ENCODE measurements around the gene SNTG2.

The SNTG2 gene

GRCh38 chr2:953975-954686 is 3.5 kb downstream of the SNTG2 start:
- no peak for DNase-seq

DNA sequence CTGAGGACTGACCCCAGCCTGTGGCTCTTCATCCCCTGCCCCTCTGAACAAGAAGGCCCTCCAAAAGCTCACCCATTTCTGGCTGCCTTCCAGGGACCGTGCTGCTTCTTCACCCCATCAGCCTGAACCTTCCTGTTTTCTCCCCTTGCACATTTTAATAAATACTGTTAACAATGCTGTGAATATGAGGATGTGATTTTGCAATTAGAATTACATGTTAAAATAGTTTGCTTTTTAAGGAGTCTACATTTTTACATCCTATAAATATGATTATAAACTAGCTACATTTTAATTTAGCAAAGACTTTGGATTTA is 4.0 kb downstream of the SNTG2 start:
- no peak for DNase-seq

DNA sequence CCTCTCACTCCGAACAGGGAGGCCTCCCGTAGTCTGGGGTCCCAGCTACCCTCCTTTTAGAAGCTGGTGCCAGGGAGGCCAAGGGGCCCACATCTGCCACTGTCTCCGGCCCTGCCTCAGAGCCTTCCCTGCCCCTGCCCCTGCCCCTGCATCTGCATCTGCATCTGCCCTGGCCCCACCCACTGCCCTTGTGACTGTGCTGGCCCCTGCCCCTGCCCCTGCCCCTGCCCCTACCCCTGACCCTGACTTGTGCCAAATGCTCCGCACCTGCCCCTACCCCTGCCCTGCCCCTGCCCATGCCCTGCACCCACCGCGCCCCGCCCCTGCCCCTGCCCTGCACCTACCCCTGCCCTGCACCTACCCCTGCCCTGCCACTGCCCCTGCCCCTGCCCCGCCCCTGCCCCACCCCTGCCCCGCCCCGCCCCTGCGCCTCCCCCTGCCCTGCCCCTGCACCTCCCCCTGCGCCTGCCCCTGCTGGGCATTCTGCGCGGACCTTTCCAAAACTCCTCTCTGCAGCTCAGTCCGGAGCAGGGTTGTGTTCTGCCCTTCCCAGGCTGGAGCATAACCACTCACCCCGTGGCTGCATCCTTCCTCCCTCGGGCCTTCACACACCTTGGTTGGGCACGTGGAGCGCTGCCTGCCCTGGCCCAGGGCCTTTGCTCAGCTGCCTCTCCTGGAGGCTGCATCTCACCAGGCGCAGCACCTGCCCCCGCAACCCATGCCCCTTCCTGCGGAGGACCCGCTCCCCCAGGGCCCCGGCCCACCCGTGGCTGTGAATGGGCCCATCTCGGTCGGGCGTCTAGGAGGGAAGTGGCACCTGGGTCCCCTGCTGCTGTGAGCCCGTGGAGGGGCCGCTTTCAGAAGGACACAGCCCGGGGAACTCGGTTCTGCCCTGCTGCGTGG is 5.4 kb downstream of the SNTG2 start:
- DNase-seq, result no peak

DNA sequence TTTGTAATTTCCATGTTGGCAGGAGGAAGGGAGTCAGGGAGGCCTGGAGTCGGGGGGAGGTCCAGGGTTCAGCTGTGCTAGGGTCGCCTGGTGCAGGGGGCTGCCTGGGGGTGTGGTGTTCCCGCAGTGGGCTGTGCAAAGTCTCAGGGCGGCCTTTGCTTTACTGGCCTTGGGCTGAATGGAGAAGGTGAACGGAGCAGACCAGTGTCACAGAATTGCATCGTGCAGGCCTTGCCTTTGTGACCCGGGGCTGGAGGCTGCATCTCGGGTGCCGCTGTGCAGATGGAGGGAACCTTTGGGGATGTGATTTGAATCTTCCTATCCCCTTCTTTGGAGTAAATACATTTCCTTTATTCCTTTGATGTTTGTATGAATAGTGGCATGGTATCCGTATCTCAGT is 8.8 kb downstream of the SNTG2 start:
- DNase-seq, result no peak

DNA sequence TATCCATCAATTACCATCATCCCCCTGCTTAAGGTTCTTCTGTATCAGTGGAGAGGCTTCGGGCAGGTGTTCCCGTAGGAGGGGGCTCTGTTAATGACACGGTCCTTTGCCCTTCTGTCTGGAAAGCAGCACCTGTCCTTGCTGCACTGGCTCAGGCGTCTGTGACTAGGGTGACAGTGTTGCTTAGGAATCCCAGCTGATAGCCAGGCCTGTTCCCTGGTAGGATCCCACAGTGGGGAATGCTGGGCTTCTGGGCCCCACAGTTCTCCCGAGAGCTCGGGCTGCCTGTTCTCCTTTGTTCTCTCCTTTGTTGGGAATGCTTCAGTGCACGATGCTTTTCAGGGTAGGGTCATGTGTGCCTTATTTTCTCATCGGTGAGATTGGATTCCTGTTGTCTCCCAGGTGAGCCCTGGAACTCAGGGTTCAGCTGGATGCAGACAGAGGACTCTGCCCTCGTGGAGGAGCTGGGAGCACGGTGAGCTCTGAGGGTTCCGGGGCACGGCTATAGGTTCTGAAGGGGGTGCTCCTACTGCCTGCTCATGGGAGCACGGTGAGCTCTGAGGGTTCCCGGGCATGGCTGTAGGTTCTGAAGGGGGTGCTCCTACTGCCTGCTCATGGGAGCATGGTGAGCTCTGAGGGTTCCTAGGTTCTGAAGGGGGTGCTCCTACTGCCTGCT is 9.6 kb downstream of the SNTG2 start:
- DNase-seq, result no peak

DNA sequence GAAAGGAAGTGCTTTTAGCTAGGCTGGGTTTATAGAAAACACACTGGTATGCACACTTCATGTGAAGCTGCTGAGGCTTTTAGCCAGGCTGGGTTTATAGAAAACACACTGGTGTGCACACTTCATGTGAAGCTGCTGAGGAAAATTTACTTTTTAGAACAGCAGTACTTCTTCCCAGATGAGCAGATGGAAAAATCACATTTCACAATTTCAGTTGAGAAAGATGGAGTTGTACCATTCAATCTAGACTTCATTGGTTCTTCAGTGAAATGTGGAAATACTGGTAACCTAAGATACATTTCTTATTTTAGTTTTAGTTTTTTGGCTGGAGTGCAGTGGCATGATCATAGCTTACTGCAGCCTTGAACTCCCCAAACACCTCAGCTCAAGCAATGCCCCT is 11.1 kb downstream of the SNTG2 start:
- DNase-seq, result no peak

- no peak for DNase-seq
These were observed 13.2 kb downstream of the SNTG2 start for GRCh38 chr2:963876-964275.

DNA sequence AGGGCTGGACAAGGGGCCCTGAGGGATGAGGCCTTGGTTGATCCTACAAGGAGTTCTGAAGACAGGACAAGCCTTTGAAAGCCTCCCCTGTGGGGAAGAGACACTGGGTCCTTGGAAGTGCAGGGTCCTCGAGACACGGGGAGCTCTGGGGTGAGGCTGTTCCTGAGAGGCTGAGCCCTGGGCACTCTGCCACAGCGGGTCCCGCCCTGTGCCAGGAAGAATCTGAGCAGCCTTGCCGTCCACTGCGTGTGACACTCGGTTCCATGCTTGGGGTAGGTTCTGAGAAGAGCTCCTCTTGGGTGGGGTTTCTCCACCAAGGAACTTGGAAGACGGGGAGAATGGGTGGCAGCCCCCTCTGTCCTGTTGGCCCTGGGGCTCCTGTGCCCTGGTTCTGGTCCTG is 13.9 kb downstream of the SNTG2 start:
- no peak for DNase-seq

- DNase-seq, result no peak
These were observed 15.0 kb downstream of the SNTG2 start for GRCh38 chr2:965640-966147.

DNA sequence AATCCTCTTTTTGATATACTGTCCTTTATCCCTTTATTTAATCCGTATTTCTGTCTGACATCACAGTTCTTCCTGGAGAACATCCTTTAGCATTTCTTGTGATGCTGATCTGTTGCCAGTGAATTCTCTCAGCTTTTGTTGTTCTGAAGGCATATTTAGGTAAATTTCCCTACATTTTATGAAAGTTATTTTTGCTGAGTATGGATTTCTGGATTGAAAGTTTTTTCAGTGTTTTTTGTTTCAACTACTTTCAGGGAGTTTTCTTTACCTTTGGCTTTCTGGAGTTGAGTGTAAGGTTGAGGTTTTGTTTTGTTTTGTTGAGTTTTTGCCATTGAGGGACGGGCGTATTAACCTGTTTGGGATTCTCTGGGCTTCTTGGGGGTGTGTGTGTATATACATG is 22.5 kb downstream of the SNTG2 start:
- no peak for DNase-seq

DNA sequence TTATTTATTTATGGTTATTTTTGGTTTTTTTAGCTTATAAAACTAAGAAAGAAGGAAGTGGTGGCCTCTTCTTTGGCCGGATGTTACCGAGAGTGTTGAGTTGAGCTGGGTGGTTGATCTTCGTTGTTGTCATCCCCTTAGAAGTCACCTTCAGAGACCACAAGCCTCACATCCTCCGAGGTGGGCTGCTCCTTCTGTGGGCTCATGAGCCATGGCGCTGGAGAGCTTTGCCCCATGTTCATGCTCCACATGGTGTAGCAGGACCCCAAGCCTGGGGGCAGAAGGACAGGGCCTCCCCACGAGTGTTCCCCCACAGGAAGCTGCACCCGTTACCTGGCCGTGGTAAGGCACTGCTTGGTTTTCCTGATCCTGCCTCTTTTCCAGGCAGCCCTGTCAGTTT is 23.4 kb downstream of the SNTG2 start:
- DNase-seq, result no peak

- DNase-seq, result no peak
These were observed 23.9 kb downstream of the SNTG2 start for GRCh38 chr2:974502-974901.

DNA sequence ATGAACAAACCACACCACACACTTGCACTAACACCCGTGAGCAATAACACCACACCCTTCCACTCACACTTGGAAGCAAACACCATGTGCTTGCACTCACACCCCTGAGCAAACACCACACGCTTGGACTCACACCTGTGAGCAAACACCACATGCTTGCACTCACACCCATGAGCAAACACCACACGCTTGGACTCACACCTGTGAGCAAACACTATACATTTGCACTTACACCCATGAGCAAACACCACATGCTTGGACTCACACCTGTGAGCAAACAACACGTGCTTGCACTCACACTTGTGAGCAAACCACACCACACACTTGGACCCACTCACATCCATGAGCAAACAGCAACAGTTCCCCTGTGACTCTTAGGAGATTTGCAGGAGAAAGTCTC is 24.4 kb downstream of the SNTG2 start:
- no peak for DNase-seq

DNA sequence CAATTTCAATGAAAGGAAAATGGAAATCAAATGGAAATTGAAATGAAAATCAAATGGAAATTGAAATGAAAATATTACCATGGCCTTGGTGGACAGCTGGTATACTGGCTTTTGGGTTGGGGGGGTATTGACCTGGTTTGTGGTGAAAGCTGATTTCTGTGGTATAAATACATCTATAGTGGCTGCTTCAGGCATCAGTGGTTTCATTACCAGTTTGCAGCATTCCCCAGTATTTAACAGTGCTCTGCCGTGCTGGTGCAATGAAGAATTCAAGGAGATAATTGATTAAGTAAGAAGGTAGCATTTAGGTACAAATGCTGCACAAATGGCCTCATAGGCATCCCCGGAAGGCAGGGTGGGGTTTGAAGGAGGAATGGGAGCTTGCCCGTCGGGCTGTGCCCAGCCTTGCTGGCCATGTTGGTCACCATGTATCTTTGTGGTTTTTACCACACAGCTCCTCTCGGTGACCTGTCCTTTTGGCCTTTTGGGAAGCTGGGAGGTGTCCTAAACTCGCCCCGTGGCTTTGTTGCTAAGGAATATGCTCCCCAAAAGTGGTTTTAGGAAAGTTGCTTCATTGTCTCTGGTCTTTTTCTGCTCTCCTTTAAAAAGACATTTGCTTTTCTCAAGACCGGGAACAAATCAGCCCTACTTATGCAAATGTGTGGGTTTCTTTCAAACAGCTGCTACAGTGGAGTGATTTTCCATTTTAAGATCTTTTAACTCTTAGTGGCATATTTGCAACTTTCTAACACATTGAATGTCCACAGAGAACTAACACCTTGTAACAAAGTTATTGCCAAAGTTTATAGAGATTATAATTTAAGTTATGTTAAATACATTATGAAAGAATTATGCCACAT is 28.6 kb downstream of the SNTG2 start:
- DNase-seq, result no peak

DNA sequence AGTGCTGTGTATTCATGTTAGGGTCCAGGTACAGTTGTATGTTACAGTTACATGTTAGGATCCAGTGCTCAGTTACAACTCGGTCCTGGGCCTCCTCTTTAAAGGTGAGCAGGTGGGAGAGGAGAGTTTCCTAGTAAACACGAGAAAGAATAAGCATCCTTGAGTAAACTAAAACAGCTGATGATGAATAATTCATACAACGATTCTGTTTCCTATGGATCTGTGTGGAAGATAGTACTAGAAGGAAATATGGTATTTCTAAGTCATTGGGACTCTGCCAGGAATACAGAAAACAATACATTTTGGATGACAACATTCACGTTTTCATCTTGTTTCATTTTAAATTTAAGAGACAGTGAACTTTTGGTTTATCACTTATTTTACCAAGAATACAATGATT is 29.5 kb downstream of the SNTG2 start:
- DNase-seq, result no peak

DNA sequence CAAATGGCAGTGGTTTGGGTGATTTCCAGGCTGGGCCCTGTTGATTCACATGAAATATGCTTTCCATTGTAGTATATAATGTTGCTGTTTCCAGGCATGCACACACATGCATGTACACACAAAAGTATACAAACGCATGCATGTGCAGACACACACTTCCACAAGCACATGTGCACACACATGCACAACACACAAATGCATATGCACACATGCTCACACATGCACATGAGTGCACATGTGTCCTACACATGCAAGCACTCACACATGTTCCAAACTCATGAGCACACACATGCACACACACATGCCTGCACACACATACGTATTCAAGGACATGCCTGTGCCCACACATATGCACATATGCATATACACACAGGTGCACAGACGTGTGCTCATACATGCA is 30.6 kb downstream of the SNTG2 start:
- no peak for DNase-seq

DNA sequence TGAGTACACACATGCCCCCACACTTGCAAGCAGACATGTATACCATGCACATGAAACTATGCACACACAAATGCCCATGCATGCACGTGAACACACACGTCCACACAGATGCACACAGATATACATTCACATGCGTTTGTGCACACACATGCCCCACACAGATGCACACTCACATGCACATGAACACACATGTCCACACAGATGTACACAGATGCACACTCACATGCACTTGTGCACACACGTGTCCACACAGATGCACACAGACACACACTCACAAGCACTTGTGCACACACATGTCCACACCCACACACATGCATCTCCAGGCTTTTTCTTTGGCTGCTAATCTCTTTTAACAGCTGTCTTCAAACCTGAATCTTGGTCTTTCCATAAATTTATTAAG is 31.1 kb downstream of the SNTG2 start:
- DNase-seq, result no peak

GRCh38 chr2:985317-985898 is 34.8 kb downstream of the SNTG2 start:
- DNase-seq, result no peak

DNA sequence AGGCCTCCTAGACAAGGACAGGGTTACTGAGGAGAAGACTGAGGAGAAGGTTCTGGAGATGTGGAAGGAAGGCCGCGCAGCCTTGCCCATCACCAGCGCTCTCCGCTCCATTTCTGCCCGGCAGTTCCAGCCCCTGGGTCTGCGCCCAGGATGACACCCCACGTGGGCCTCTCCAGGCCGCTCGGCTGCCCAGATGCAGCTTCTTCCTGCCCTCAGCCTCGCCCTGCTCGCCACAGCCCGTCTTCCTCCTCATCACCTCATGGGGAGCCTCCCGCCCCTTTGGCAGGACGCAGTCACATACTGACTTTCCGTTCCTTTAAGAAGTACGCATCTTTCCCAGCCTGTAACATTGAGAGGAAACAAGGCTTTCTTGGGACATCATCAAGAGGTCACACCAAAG is 37.1 kb downstream of the SNTG2 start:
- DNase-seq, result no peak

GRCh38 chr2:989781-990467 is 39.3 kb downstream of the SNTG2 start:
- no peak for DNase-seq

DNA sequence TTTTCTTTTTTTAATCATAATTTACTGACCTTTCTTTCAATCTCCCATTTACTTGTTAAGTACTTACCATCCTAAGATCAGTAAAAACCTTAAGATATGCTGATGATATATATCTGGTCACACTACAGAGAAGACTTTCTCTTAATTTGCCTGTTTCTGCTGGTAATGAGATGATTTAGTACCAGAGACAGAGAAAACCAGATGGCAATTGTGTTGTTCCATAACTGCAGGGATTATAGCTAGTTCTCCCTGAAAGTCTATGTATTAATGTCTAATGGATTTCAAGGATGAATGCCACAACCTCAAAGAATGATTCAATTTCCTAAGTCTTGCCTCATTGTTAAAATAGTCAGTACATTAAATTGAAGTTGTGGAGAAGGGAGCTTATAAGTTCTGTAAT is 40.3 kb downstream of the SNTG2 start:
- no peak for DNase-seq

DNA sequence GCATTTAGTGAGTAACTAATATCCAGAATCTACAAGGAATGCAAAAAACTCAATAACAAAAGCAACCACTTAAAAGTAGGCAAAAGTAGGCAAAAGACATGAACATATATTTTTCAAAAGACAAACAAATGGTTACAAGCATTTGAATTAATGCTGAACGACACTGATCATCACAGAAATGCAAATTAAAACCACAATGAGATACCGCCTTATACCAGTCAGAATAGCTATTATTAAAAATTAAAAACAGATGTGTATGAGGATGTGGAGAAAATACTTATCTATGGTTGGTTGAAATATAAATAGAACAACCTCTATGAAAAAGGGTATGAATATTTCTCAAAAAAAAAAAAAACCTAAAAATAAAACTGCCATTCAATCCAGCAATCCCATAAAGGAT is 51.7 kb downstream of the SNTG2 start:
- no peak for DNase-seq

Data from right forelimb (tissue), 1 donor.